SK-N-SH (cell line): ENCODE results near the gene DEPDC7. TPM values are rescaled to one million over a fixed set of nuclear protein-coding genes. Genes with fewer than 3 reads are reported as not detected.

ENCODE experiments used
- CTCF ChIA-PET: fragments of 300-600, 350-600 bp; formaldehyde crosslinking; extraction: SDS; loops from one replicate; lab custom pipeline; 2021; lab: Yijun Ruan, JAX
- POLR2A ChIA-PET: fragments of 350-600 bp; sonication (Branson Sonifier 250); formaldehyde crosslinking; extraction: SDS; loops from one replicate; lab custom pipeline; 2020; ENCODE audit warnings: antibody characterized with exemption, inconsistent platforms; lab: Yijun Ruan, JAX
- DNase-seq: peaks from one replicate; pipeline ENCODE4 v3.0.0; 2012
- H2AFZ ChIP-seq: fragments of 200-600 bp; sonication (generic); 2 replicates; pipeline ENCODE4 v1.8.1; 2016; ENCODE audit warnings: antibody characterized with exemption, mild to moderate bottlenecking, low read depth
- H3F3A ChIP-seq: fragments of 200-600 bp; sonication (generic); replicated peaks from 2 replicates; pipeline ENCODE3; 2016; ENCODE audit warnings: antibody characterized with exemption, mild to moderate bottlenecking; ENCODE audit not compliant: insufficient read depth
- H3K27ac ChIP-seq, 2 experiments: fragments of 200-500 bp in 1 of 2; fragments of 200-600 bp in 1 of 2; sonication (Bioruptor generic) in 1 of 2; sonication (generic), shearing (Covaris generic) in 1 of 2; 2 replicates each; pipeline versions ENCODE4 v1.5.1 to v1.6.1; 2014 to 2016; ENCODE audit warnings: low read depth in 2 of 2, inconsistent platforms in 1 of 2, low read length in 1 of 2, mild to moderate bottlenecking in 1 of 2, mixed read lengths in 1 of 2
- H3K27me3 ChIP-seq: fragments of 200-600 bp; sonication (generic), shearing (Covaris generic); 2 replicates; pipeline ENCODE4 v1.6.1; 2016; ENCODE audit warnings: mixed run types; ENCODE audit not compliant: insufficient read depth
- H3K36me3 ChIP-seq, 2 experiments: fragments of 200-500 bp in 1 of 2; fragments of 200-600 bp in 1 of 2; sonication (Bioruptor generic) in 1 of 2; sonication (generic) in 1 of 2; replicated peaks in 1 of 2; 2 replicates each; pipeline versions ENCODE3 to v1.5.1; 2014 to 2016; ENCODE audit warnings: low read length in 1 of 2, mild to moderate bottlenecking in 1 of 2; ENCODE audit not compliant: insufficient read depth in 2 of 2, control insufficient read depth in 1 of 2
- H3K4me1 ChIP-seq, 2 experiments: fragments of 200-500 bp in 1 of 2; fragments of 200-600 bp in 1 of 2; sonication (Bioruptor generic) in 1 of 2; sonication (generic), shearing (Covaris generic) in 1 of 2; 2 replicates each; pipeline versions ENCODE4 v1.5.1 to v1.6.1; 2014 to 2016; ENCODE audit warnings: low read depth in 1 of 2, low read length in 1 of 2, mixed run types in 1 of 2; ENCODE audit not compliant: insufficient read depth in 2 of 2, control insufficient read depth in 1 of 2
- H3K4me2 ChIP-seq: fragments of 200-600 bp; sonication (generic), shearing (Covaris generic); 2 replicates; pipeline ENCODE4 v1.6.1; 2017; ENCODE audit warnings: mixed run types
- H3K4me3 ChIP-seq, 2 experiments: fragments of 200-500 bp in 1 of 2; fragments of 200-600 bp in 1 of 2; sonication (Bioruptor generic) in 1 of 2; sonication (generic), shearing (Covaris generic) in 1 of 2; 2 replicates each; pipeline versions ENCODE4 v1.5.1 to v1.8.1; 2014 to 2016; ENCODE audit warnings: low read depth in 2 of 2, inconsistent platforms in 1 of 2, low read length in 1 of 2, mild to moderate bottlenecking in 1 of 2, mixed read lengths in 1 of 2, moderate library complexity in 1 of 2
- H3K79me2 ChIP-seq: fragments of 200-600 bp; sonication (generic); 2 replicates; pipeline ENCODE4 v1.8.1; 2017; ENCODE audit warnings: mild to moderate bottlenecking; ENCODE audit not compliant: insufficient read depth
- H3K9ac ChIP-seq: fragments of 200-600 bp; sonication (generic); 2 replicates; pipeline ENCODE4 v1.6.1; 2017; ENCODE audit warnings: mixed run types
- H3K9me2 ChIP-seq: fragments of 200-600 bp; sonication (generic); 2 replicates; pipeline ENCODE4 v1.6.1; 2017; ENCODE audit warnings: mixed run types
- H3K9me3 ChIP-seq: fragments of 200-600 bp; sonication (generic); 2 replicates; pipeline ENCODE4 v1.6.1; 2017; ENCODE audit warnings: mixed run types, mild to moderate bottlenecking, moderate library complexity
- H4K20me1 ChIP-seq: fragments of 200-600 bp; sonication (generic); 2 replicates; pipeline ENCODE4 v1.6.1; 2017; ENCODE audit warnings: mild to moderate bottlenecking, mixed run types; ENCODE audit not compliant: insufficient read depth
- EZH2phosphoT487 ChIP-seq: fragments of 200-600 bp; sonication (generic); IDR thresholded peaks from 2 replicates; pipeline ENCODE4 v1.6.1; 2017; ENCODE audit warnings: low read depth, mixed run types, mild to moderate bottlenecking, antibody characterized with exemption, moderate library complexity, borderline replicate concordance
- FOSL2 ChIP-seq: IDR thresholded peaks from 2 replicates; pipeline ENCODE4 v1.4.0; 2012; ENCODE audit warnings: low read depth, mild to moderate bottlenecking, moderate library complexity, borderline replicate concordance
- FOXM1 ChIP-seq: IDR thresholded peaks from 2 replicates; pipeline ENCODE4 v1.4.0; 2012; ENCODE audit warnings: low read depth, mild to moderate bottlenecking
- GABPA ChIP-seq: IDR thresholded peaks from 2 replicates; pipeline ENCODE4 v1.4.0; 2012; ENCODE audit warnings: low read depth, mild to moderate bottlenecking
- GATA2 ChIP-seq: sonication (generic); formaldehyde crosslinking; IDR thresholded peaks from 2 replicates; pipeline ENCODE4 v1.5.0; 2020; ENCODE audit warnings: mild to moderate bottlenecking, missing genetic modification reagents
- JUND ChIP-seq: IDR thresholded peaks from 2 replicates; pipeline ENCODE4 v1.4.0; 2012
- MEF2A ChIP-seq: IDR thresholded peaks from 2 replicates; pipeline ENCODE4 v1.4.0; 2012; ENCODE audit warnings: low read depth, borderline replicate concordance
- NRF1 ChIP-seq: IDR thresholded peaks from 2 replicates; pipeline ENCODE4 v1.6.1; 2012; ENCODE audit warnings: low read depth, mild to moderate bottlenecking, low read length
- SMC3 ChIP-seq: IDR thresholded peaks from 2 replicates; pipeline ENCODE4 v1.6.1; 2012; ENCODE audit warnings: low read depth, low read length, improper control_type of control experiment
- TAF1 ChIP-seq: IDR thresholded peaks from 2 replicates; pipeline ENCODE4 v1.6.1; 2012; ENCODE audit warnings: low read depth, mild to moderate bottlenecking, low read length, moderate library complexity, borderline replicate concordance
- TCF12 ChIP-seq: IDR thresholded peaks from 2 replicates; pipeline ENCODE4 v1.4.0; 2012
- WGBS: methylation state at CpG from one replicate; pipeline ENCODE4 v1.1.6; 2017; ENCODE audit warnings: low lambda C conversion rate; 5-methylcytosine and 5-hydroxymethylcytosine counted together
- polyA plus RNA-seq, 3 experiments: library from polyadenylated mRNA; depleted of rRNA; stranded (reverse); fragments of >200 nt; gene quantifications; 2 replicates each; pipeline ENCODE4 v1.2.3, GENCODE V29; 2012
- TF ChIP-seq, protein P1 (sequence below): IDR thresholded peaks from 2 replicates; pipeline ENCODE4 v1.4.0; 2012; ENCODE audit warnings: low read depth, borderline replicate concordance
- TF ChIP-seq, protein P2 (sequence below): IDR thresholded peaks from 2 replicates; pipeline ENCODE4 v1.4.0; 2012; ENCODE audit warnings: low read depth
- TF ChIP-seq, protein P3 (sequence below): fragments of 150-350 bp; IDR thresholded peaks from 2 replicates; pipeline ENCODE4 v1.6.1; 2017; ENCODE audit warnings: antibody characterized with exemption, low read length, low read depth, borderline replicate concordance
- TF ChIP-seq, protein P4 (sequence below): fragments of 200-600 bp; sonication (generic); IDR thresholded peaks from 2 replicates; pipeline ENCODE4 v1.6.1; 2017; ENCODE audit warnings: antibody characterized with exemption, mild to moderate bottlenecking, moderate library complexity
- TF ChIP-seq, protein P5 (sequence below): IDR thresholded peaks from 2 replicates; pipeline ENCODE4 v1.4.0; 2012; ENCODE audit warnings: low read depth, borderline replicate concordance

DEPDC7 gene
- polyA plus RNA-seq, 1 of the 3 experiments (the other 2 are of a cell fraction): 9.7 TPM

DNA sequence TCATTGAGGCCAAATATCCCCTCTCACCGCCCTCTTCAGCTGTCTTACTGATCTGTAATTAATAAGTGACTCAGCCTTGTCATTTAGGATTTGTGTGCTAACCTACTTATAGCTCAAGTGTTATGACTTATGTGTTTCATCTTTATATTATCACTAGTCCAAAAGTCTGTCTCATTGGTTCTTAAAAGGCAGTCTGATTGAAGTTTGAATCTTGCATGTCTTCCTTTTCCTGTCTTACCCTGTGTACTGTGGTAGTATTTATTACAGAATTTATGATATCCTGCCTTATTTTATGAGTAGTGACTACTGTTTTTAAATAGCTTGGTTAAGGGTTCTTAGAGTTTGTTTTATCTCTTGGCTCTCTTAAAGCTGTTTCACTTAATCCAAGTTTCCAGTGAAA, 6.3 kb downstream of the DEPDC7 start:
- TF ChIP-seq FOSL2: no peak
- TF ChIP-seq, protein P1, sequence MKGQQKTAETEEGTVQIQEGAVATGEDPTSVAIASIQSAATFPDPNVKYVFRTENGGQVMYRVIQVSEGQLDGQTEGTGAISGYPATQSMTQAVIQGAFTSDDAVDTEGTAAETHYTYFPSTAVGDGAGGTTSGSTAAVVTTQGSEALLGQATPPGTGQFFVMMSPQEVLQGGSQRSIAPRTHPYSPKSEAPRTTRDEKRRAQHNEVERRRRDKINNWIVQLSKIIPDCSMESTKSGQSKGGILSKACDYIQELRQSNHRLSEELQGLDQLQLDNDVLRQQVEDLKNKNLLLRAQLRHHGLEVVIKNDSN: no peak
- no peaks in the 10 kb centered on the region for H4K20me1 ChIP-seq
- H3K4me1 ChIP-seq: peaks cover 2 to 24% of the 10 kb centered on the region in 2 experiments; a peak in 3 of 4 replicates
- no peak for DNase-seq
- no peak overlapping the region for H3K27ac ChIP-seq
- H3K9me2 ChIP-seq: no peaks in the 10 kb centered on the region
- H3K4me3 ChIP-seq: no peak overlapping the region
- no peaks in the 10 kb centered on the region for H3K9me3 ChIP-seq
- no peak overlapping the region for H3K9ac ChIP-seq
- CTCF ChIA-PET: interaction anchor here (1.0 to 1.7 kb wide), 6 partner anchors 10 to 139 kb away, joined by 3 to 5 read pairs (median 4); partner anchors contain the start of genes CSTF3 and TCP11L1
- no peak overlapping the region for H3K4me2 ChIP-seq
- peaks cover 75% of the 10 kb centered on the region for H3K79me2 ChIP-seq
- peaks cover 15% of the 10 kb centered on the region for H3F3A ChIP-seq
- no peaks in the 10 kb centered on the region for H3K36me3 ChIP-seq
- POLR2A ChIA-PET: interaction anchor here (1.4 kb wide), 1 partner anchor 18 kb away, joined by 5 read pairs; the partner anchor contains the start of gene TCP11L1
- 32% methylated on average over 1 of the region's 1 CpG for WGBS
- H3K27me3 ChIP-seq: no peaks in the 10 kb centered on the region
- H2AFZ ChIP-seq: no peak overlapping the region

DNA sequence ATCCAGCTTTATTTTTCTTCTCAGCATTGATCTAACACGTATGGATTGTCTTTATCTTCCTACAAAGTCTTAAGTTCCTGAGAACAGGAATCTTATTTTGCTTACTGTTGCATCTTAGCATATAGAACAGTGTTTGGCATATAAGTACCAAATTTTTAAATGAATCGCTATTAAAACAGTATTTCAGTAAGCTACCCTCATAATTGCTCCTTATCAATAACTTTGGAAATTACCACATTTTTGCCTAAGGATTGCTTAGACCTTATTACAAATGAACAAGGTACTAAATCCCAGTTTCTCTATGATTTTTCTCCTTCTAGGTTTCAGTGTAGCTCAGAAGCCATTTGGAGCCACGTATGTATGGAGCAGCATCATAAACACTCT, 9.7 kb downstream of the DEPDC7 start:
- Histone ChIP-seq H3K4me3 (no peak overlapping the region), H3K79me2 (peaks cover 50% of the 10 kb centered on the region), H2AFZ (no peak overlapping the region), H3K27me3 (no peaks in the 10 kb centered on the region), H3K9me3 (no peaks in the 10 kb centered on the region), H3K4me1 (peaks cover 2 to 34% of the 10 kb centered on the region in 2 experiments), H3K9ac (no peak overlapping the region), H3K36me3 (peaks cover 0 to 9% of the 10 kb centered on the region in 2 experiments), H3F3A (peaks cover 35% of the 10 kb centered on the region), H3K9me2 (no peaks in the 10 kb centered on the region), H3K4me2 (no peak overlapping the region), H3K27ac (no peak overlapping the region), H4K20me1 (no peaks in the 10 kb centered on the region)
- no peak for DNase-seq
- POLR2A ChIA-PET: no interaction called here
- 90% methylated on average over 3 of the region's 3 CpGs for WGBS
- CTCF ChIA-PET: interaction anchor here (0.9 kb wide), 1 partner anchor 47 kb away, joined by 3 read pairs; no protein-coding TSS in a partner anchor
- no peak for TF ChIP-seq MEF2A
- TF ChIP-seq, protein P2, sequence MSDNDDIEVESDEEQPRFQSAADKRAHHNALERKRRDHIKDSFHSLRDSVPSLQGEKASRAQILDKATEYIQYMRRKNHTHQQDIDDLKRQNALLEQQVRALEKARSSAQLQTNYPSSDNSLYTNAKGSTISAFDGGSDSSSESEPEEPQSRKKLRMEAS: no peak
- no peak for TF ChIP-seq FOSL2
- no peak for TF ChIP-seq NRF1
- TF ChIP-seq, protein P3, sequence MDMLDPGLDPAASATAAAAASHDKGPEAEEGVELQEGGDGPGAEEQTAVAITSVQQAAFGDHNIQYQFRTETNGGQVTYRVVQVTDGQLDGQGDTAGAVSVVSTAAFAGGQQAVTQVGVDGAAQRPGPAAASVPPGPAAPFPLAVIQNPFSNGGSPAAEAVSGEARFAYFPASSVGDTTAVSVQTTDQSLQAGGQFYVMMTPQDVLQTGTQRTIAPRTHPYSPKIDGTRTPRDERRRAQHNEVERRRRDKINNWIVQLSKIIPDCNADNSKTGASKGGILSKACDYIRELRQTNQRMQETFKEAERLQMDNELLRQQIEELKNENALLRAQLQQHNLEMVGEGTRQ: no peak
- TF ChIP-seq, protein P1: no peak
- TF ChIP-seq, protein P4, sequence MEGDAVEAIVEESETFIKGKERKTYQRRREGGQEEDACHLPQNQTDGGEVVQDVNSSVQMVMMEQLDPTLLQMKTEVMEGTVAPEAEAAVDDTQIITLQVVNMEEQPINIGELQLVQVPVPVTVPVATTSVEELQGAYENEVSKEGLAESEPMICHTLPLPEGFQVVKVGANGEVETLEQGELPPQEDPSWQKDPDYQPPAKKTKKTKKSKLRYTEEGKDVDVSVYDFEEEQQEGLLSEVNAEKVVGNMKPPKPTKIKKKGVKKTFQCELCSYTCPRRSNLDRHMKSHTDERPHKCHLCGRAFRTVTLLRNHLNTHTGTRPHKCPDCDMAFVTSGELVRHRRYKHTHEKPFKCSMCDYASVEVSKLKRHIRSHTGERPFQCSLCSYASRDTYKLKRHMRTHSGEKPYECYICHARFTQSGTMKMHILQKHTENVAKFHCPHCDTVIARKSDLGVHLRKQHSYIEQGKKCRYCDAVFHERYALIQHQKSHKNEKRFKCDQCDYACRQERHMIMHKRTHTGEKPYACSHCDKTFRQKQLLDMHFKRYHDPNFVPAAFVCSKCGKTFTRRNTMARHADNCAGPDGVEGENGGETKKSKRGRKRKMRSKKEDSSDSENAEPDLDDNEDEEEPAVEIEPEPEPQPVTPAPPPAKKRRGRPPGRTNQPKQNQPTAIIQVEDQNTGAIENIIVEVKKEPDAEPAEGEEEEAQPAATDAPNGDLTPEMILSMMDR: no peak
- TF ChIP-seq SMC3: no peak
- TF ChIP-seq, protein P5, sequence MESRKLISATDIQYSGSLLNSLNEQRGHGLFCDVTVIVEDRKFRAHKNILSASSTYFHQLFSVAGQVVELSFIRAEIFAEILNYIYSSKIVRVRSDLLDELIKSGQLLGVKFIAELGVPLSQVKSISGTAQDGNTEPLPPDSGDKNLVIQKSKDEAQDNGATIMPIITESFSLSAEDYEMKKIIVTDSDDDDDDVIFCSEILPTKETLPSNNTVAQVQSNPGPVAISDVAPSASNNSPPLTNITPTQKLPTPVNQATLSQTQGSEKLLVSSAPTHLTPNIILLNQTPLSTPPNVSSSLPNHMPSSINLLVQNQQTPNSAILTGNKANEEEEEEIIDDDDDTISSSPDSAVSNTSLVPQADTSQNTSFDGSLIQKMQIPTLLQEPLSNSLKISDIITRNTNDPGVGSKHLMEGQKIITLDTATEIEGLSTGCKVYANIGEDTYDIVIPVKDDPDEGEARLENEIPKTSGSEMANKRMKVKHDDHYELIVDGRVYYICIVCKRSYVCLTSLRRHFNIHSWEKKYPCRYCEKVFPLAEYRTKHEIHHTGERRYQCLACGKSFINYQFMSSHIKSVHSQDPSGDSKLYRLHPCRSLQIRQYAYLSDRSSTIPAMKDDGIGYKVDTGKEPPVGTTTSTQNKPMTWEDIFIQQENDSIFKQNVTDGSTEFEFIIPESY: no peak
- TF ChIP-seq EZH2phosphoT487: no peak
- no peak for TF ChIP-seq GATA2 (CRISPR knock-in tag)
- TF ChIP-seq GABPA: no peak
- TF ChIP-seq TAF1: no peak
- no peak for TF ChIP-seq JUND
- TF ChIP-seq TCF12: no peak
- TF ChIP-seq FOXM1: no peak
